Measurements from ENCODE around the gene RSPO4.
"Not testable (repeated sequence)": the region's sequence is repeated elsewhere in the genome, so short reads cannot be mapped to it uniquely, and the experiment has no call there.

Gene RSPO4

GRCh38 chr20:1003920-1004697 is 2.0 kb upstream of the RSPO4 start:
- DNase-seq, result no peak

GRCh38 chr20:1002682-1003561 is 811 bp upstream of the RSPO4 start:
- DNase-seq, result no peak

- DNase-seq, result no peak
Observed at GRCh38 chr20:1001116-1001515, 995 bp downstream of the RSPO4 start.

GRCh38 chr20:998231-998830 is 3.8 kb downstream of the RSPO4 start:
- DNase-seq, result no peak

- DNase-seq, result no peak
Observed at GRCh38 chr20:997486-997885, 4.6 kb downstream of the RSPO4 start.

- DNase-seq, result no peak
Observed at GRCh38 chr20:997016-997415, 5.1 kb downstream of the RSPO4 start.

- no peak for DNase-seq
Observed at GRCh38 chr20:995170-995569, 6.9 kb downstream of the RSPO4 start.

- DNase-seq, result no peak
Observed at GRCh38 chr20:992801-993535, 9.1 kb downstream of the RSPO4 start.

- peak; percentile 15 for DNase-seq
Observed at GRCh38 chr20:991850-992249, 10.3 kb downstream of the RSPO4 start.

GRCh38 chr20:990293-990959 is 11.7 kb downstream of the RSPO4 start:
- no peak for DNase-seq

- DNase-seq, result no peak
Observed at GRCh38 chr20:988272-988671, 13.8 kb downstream of the RSPO4 start.

GRCh38 chr20:987677-988076 is 14.4 kb downstream of the RSPO4 start:
- no peak for DNase-seq

- DNase-seq, result no peak
Observed at GRCh38 chr20:986733-987355, 15.3 kb downstream of the RSPO4 start.

- not testable (repeated sequence) for DNase-seq
Observed at GRCh38 chr20:984994-985393, 17.1 kb downstream of the RSPO4 start.

GRCh38 chr20:982754-983153 is 19.4 kb downstream of the RSPO4 start:
- DNase-seq, result no peak

- DNase-seq, result no peak
Observed at GRCh38 chr20:977021-977420, 25.1 kb downstream of the RSPO4 start.

GRCh38 chr20:976033-976432 is 26.1 kb downstream of the RSPO4 start:
- DNase-seq, result no peak

GRCh38 chr20:973785-974194 is 28.3 kb downstream of the RSPO4 start:
- DNase-seq, result peak; percentile 41

GRCh38 chr20:972256-972655 is 29.9 kb downstream of the RSPO4 start:
- DNase-seq, result no peak

- no peak for DNase-seq
Observed at GRCh38 chr20:971346-971745, 30.8 kb downstream of the RSPO4 start.

GRCh38 chr20:969868-970267 is 32.2 kb downstream of the RSPO4 start:
- no peak for DNase-seq
